SKM-1 (cell line): Measurements from ENCODE around the gene KCNIP4.

ENCODE experiments used
- DNase-seq: peaks from one replicate; lab custom pipeline; 2025; ENCODE audit not compliant: unreplicated experiment; lab: John Stamatoyannopoulos, UW

KCNIP4 gene

GRCh38 chr4:20889901-20890300, 1058.7 kb downstream of the KCNIP4 start:
- no peak for DNase-seq

DNA sequence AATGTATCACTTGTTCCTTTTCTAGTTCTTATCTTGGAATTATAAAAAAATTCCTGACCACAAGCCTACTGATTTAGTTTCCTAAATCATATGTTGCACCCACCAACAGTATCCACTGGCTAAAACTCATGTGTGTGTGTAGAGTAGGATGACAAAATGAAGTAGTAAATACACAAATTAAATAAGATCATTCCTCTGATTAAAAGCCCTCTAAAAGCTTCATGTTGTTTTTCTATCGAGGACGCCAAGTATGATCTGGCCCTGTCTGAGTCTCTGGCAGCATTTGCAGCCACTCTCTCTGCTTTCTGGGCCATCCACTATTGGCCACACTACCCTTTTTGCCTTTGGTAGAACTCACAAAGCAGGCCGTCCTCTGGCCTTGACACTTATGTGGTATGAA, 1064.9 kb downstream of the KCNIP4 start:
- DNase-seq: no peak

DNA sequence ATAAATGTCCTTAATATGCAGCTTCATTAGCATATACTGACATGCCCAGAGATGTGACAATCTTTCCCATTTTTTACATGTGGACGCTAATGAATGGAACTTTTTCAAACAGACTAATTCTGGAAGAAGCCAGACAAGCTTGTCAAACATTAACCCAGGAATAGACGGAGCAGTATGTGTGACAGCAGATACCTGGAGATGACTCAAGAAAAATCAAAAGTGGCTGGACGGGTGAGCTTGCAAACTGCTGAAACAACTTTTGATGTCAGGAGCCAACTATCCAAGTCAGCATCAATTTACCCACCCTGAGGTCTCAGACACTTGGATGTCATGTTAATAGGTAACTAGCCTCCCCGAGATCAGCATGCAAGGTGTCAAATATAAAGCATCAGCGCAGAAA, 1065.3 kb downstream of the KCNIP4 start:
- DNase-seq: no peak

DNA sequence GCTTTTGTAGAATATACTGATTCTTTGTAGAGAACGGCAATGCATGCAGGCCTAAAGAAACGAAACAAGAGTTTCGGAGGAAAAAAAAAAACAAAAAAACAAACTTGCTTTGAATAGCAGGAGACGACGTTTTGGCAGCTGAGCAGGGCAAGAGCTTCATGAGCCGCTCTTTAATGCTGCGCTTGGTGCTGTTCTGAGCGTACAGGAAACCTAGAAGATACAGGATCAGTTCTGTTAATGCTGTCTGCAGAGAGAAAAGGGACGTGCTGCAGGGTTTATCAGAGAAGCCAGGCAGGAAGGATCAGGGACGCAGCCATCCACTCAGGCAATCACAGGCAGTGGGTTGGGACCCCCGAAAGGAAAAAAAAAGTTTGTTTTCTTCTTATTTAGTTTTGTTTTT, 1066.1 kb downstream of the KCNIP4 start:
- no peak for DNase-seq

- DNase-seq: no peak
These were observed 1066.9 kb downstream of the KCNIP4 start for GRCh38 chr4:20881658-20882057.

- DNase-seq: no peak
These were observed 1069.8 kb downstream of the KCNIP4 start for GRCh38 chr4:20878806-20879205.

- no peak for DNase-seq
These were observed 1078.1 kb downstream of the KCNIP4 start for GRCh38 chr4:20870436-20870835.

DNA sequence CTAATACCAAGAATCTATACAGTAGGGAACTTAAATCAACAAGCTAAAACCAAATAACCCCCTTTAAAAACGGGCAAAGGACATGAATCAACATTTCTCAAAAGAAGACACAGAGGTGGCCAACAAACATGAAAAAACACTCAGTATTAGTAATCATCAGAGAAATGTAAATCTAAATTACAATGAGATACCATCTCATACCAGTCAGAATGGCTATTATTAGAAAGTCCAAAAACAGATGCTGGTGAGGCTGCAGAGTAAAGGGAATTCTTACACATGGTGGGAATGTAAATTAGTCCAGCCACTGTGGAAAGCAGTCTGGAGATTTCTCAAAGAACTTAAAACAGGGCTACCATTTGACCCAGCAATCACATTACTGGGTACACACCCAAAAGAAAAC, 1080.5 kb downstream of the KCNIP4 start:
- no peak for DNase-seq

- DNase-seq: no peak
These were observed 1087.7 kb downstream of the KCNIP4 start for GRCh38 chr4:20860878-20861277.

DNA sequence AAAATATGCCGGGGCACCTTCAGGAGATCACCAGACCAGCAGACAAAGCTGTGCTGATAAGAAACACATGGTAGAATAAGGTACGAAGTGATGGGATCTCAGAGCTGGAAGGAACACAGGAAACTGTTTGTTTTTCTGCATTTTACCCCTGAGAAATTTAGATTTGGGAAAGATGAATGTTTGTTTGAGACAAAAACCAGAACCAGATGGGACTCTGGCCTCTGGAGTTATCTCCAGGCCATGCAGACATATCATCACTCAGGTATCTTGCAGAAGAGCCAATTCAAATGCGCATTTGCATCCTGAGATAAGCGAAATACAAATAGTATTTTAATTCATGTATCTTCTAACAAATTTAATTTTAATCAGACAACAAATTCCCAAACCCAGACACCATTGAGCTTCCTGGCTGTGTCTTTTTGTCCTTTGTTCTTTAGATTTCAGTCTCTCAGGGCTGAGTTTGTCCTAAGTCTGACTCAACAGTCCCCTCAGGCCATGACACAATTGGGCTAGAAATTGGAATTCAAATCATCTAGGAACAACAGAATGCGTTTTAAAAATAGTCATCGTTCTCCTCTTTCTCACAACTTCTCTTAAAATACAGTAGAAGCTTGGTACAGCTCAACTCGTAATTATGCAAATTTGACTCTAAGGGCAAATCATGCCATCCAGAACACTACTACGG, 1089.3 kb downstream of the KCNIP4 start:
- DNase-seq: no peak

DNA sequence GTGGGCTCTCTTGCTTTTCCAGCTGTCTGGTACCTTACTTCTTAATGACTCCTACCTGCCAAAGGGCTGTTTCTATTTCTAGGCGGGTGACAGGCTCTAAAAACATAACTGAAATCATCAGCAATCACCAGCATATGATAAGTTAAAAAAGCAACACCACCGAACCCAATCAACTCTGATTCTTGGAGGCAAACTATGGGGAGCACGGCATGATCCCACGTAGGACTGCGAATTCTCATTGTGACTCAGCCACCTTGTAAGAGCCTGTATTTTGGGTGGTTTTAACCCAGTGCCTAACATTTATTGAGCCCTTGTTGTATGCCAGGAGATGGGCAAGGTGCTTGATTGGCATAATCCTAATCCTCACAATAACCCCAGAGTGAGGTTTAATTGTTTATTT, 1091.5 kb downstream of the KCNIP4 start:
- DNase-seq: no peak

GRCh38 chr4:20847124-20847747, 1101.3 kb downstream of the KCNIP4 start:
- DNase-seq: no peak

DNA sequence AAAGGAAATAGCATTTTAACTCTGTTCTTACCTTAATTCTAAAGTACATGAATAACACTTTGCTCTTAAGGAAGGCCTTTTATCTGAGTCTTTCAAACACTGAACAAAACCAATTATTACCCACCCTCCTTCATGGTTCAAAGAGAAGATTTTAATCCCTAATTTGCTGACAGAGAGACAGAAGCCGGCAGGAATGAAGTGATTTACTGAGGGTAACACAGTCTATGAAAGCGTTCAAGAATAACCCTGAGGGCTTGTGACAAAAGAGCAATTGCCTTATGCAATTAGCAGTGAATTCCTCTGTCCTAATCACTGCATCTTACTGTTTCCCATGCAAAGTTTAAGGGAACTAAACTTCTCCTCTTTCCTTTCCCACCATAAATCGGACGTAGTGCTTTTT, 1104.3 kb downstream of the KCNIP4 start:
- no peak for DNase-seq

GRCh38 chr4:20840648-20841190, 1107.9 kb downstream of the KCNIP4 start:
- DNase-seq: no peak

GRCh38 chr4:20839957-20840356, 1108.6 kb downstream of the KCNIP4 start:
- no peak for DNase-seq

DNA sequence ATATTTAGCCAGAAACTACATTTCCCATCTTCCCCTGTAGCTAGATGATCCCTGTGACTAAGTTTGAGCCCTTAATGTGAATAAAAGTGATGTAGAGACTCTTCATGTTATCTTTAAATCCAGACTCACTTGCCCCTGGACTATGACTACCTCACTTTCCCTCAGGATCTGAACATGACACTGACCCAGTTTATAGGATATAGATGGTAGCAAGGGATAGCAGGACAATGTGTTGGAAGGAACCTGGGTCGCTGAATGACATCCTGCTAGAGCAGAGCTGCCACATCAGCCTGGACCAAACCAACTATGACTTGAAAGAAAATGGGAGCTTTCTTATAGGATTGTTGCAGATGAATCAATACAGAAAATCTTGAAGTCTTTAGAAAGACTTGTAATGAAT, 1110.1 kb downstream of the KCNIP4 start:
- DNase-seq: no peak

- no peak for DNase-seq
These were observed 1115.7 kb downstream of the KCNIP4 start for GRCh38 chr4:20832826-20833225.

DNA sequence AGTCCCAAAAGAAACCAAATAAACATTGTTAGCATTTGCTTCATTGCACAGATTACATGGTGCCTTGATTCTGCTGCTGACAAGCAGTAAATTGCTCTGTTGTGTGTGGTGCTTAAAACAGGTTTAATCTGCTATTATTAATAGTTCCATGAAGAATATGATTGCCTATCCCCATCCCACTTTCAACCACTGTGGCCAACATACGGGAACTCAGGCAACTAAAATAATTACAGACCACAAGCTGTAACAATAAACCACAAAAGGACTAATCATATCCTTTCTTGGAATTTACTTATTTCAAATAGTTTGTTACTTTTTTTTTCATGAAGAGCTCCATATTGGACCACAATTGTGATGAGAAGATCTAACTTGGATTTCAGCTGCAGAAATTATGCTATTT, 1116.8 kb downstream of the KCNIP4 start:
- DNase-seq: no peak

DNA sequence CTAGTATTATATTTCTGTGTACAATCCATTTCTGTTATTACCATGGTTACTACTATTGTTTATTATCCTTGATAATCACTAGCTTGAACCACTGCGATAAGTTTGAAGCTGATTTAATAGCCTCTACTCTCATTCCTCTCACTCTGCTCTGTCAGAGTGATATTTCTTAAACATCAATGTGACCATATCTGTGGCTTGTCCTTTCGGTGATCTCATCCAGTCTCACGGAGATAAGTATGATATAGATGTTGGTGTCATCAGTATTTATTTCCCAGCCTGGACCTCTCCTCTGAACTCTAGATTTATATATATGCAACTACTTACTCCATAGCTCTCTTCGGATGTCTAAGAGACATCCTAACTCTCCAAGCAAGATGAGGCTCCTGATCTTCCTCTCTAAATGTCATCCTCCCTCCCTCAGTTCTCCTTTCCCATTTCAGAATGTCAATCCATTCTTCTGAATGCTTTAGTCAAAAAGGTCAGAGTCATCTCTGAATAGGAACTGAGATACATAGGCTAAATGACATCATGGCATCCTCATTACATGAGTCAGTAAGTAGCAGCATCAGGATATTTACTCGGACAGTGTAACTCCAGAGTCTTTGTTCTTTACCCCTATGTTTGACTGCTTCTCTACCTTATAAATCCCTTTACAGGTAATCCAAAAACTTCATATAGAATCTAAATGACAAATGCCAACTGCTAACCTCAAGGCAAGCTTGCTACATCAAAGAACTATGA, 1118.8 kb downstream of the KCNIP4 start:
- no peak for DNase-seq

- no peak for DNase-seq
These were observed 1123.1 kb downstream of the KCNIP4 start for GRCh38 chr4:20825505-20825904.

DNA sequence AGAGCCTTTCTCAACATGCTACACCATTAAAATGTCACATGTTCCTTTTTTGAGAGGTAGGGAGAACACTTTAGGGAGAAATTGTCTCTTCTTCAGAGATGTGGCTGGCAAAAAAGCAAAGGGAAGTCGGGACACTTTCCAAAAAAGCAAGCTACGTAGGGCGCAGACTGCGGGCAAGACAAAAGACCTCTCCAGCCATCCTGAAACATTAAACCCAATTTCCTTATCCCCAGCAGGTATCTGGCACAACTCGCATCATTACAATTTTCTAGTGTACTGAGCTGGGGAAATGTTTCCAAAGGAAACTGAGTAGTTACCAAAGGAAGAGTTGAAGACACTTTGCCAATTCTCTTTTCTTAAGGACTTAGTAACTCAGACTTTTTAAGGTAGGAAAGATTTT, 1132.3 kb downstream of the KCNIP4 start:
- no peak for DNase-seq

GRCh38 chr4:20813700-20814099, 1134.9 kb downstream of the KCNIP4 start:
- no peak for DNase-seq
